Sigmoid colon (tissue), 4 donors: ENCODE measurements around the gene FLCN.

Experiments used
- EP300 ChIP-seq, 4 donors: sonication (generic); formaldehyde crosslinking; IDR thresholded peaks; one replicate each; pipeline ENCODE4 v1.6.1; 2017; ENCODE audit warnings: antibody characterized with exemption in 4 of 4
- TF ChIP-seq, protein P1 (sequence below), 4 experiments: fragments of 450-650 bp in 3 of 4; fragments of 200-600 bp in 1 of 4; IDR thresholded peaks; one replicate each; pipeline ENCODE4 v1.5.1; 2016 to 2019; ENCODE audit warnings: antibody characterized with exemption in 4 of 4, mild to moderate bottlenecking in 3 of 4, moderate library complexity in 2 of 4

DNA sequence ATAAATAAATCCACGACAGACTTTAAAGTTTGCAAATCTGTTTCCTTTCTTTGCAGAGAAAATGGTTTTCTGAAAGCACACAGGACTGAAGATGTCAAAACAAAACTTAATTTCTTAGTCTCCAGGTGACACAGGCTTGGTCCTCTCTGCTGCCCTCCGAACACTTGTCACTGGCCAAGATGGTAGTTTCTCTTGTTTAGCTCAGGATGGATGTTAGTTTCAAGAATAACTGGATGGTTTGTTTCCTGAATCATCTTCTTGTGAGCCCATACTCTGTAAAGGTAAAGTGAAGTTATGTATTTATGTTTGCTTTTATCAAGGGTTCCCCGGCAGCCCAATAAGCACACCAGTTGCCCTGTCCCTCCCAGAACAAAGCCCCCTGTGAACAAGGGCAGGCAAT, 9.9 kb upstream of the FLCN start:
- TF ChIP-seq, protein P1, sequence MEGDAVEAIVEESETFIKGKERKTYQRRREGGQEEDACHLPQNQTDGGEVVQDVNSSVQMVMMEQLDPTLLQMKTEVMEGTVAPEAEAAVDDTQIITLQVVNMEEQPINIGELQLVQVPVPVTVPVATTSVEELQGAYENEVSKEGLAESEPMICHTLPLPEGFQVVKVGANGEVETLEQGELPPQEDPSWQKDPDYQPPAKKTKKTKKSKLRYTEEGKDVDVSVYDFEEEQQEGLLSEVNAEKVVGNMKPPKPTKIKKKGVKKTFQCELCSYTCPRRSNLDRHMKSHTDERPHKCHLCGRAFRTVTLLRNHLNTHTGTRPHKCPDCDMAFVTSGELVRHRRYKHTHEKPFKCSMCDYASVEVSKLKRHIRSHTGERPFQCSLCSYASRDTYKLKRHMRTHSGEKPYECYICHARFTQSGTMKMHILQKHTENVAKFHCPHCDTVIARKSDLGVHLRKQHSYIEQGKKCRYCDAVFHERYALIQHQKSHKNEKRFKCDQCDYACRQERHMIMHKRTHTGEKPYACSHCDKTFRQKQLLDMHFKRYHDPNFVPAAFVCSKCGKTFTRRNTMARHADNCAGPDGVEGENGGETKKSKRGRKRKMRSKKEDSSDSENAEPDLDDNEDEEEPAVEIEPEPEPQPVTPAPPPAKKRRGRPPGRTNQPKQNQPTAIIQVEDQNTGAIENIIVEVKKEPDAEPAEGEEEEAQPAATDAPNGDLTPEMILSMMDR (IDR thresholded peaks at IDR 0.05): no peak
- no peak for TF ChIP-seq EP300 (IDR thresholded peaks at IDR 0.05)
